Gastrocnemius medialis (tissue), 4 donors: ENCODE results near the gene WFDC11.

Experiments used
- CTCF ChIP-seq, 5 experiments: fragments of 450-650 bp in 3 of 5; fragments of 200-600 bp in 2 of 5; sonication (generic) in 2 of 5; IDR thresholded peaks in 4 of 5; conservative IDR thresholded peaks in 1 of 5; 1 replicate in 4 of 5; 2 replicates in 1 of 5; pipeline ENCODE4 v1.5.1; 2016 to 2019; ENCODE audit warnings: antibody characterized with exemption in 5 of 5, mild to moderate bottlenecking in 3 of 5, moderate library complexity in 3 of 5
- POLR2A ChIP-seq, 2 donors: fragments of 450-650 bp; IDR thresholded peaks; one replicate each; pipeline ENCODE4 v1.6.1; 2017; ENCODE audit warnings: antibody characterized with exemption in 2 of 2, mild to moderate bottlenecking in 2 of 2, moderate library complexity in 2 of 2

- no peak for TF ChIP-seq CTCF (IDR thresholded peaks at IDR 0.05 in 4 of 5, conservative IDR thresholded peaks at IDR 0.05 in 1 of 5)
- no peak for TF ChIP-seq POLR2A (IDR thresholded peaks at IDR 0.05)
Observed at GRCh38 chr20:45630371-45630770, 39.7 kb downstream of the WFDC11 start.
